Smooth muscle cell (in vitro differentiated cells): ENCODE data around the gene ACP4. TPM values are rescaled to one million over a fixed set of nuclear protein-coding genes. Genes with fewer than 3 reads are reported as not detected.
"Not testable (repeated sequence)": the region's sequence is repeated elsewhere in the genome, so short reads cannot be mapped to it uniquely, and the experiment has no call there.

ENCODE experiments used
- DNase-seq: peaks from one replicate; lab custom pipeline; 2025; ENCODE audit not compliant: unreplicated experiment; lab: John Stamatoyannopoulos, UW
- H2AFZ ChIP-seq: fragments of 200-600 bp; sonication (generic); 2 replicates; pipeline ENCODE4 v1.6.0; 2016; ENCODE audit warnings: antibody characterized with exemption, low read depth, mild to moderate bottlenecking
- H3F3A ChIP-seq: fragments of 200-600 bp; sonication (generic); 2 replicates; pipeline ENCODE4 v1.6.0; 2017; ENCODE audit warnings: antibody characterized with exemption, low read depth
- H3K27ac ChIP-seq: fragments of 200-600 bp; sonication (generic); 2 replicates; pipeline ENCODE4 v1.5.1; 2016; ENCODE audit warnings: low read depth, mild to moderate bottlenecking
- H3K27me3 ChIP-seq: fragments of 200-600 bp; sonication (generic); 2 replicates; pipeline ENCODE4 v1.6.1; 2016; ENCODE audit warnings: low read depth, mild to moderate bottlenecking
- H3K36me3 ChIP-seq: fragments of 200-600 bp; sonication (generic); 2 replicates; pipeline ENCODE4 v1.5.1; 2016; ENCODE audit warnings: low read depth
- H3K4me1 ChIP-seq: fragments of 200-600 bp; sonication (generic); 2 replicates; pipeline ENCODE4 v1.5.1; 2016; ENCODE audit warnings: low read depth
- H3K4me2 ChIP-seq: fragments of 200-600 bp; sonication (generic); 2 replicates; pipeline ENCODE4 v1.6.0; 2016; ENCODE audit warnings: mild to moderate bottlenecking
- H3K4me3 ChIP-seq: fragments of 200-600 bp; sonication (generic); 2 replicates; pipeline ENCODE4 v1.5.1; 2016; ENCODE audit warnings: mild to moderate bottlenecking
- H3K79me2 ChIP-seq: fragments of 200-600 bp; sonication (generic); 2 replicates; pipeline ENCODE4 v1.6.0; 2016; ENCODE audit warnings: low read depth, mild to moderate bottlenecking
- H3K9ac ChIP-seq: fragments of 200-600 bp; sonication (generic); 2 replicates; pipeline ENCODE4 v1.6.0; 2016; ENCODE audit warnings: low read depth
- H3K9me3 ChIP-seq: fragments of 200-600 bp; sonication (generic); replicated peaks from 2 replicates; pipeline ENCODE4 v1.5.1; 2016; ENCODE audit warnings: low read depth
- H4K20me1 ChIP-seq: fragments of 200-600 bp; sonication (generic); 2 replicates; pipeline ENCODE4 v1.6.0; 2016; ENCODE audit warnings: low read depth
- CTCF ChIP-seq: fragments of 200-600 bp; sonication (generic); IDR thresholded peaks from 2 replicates; pipeline ENCODE4 v1.5.1; 2017; ENCODE audit warnings: borderline replicate concordance, mild to moderate bottlenecking, antibody characterized with exemption; ENCODE audit not compliant: insufficient read depth, poor library complexity, severe bottlenecking
- WGBS: methylation state at CpG from one replicate; pipeline ENCODE4 v1.1.7; 2016; ENCODE audit warnings: low lambda C conversion rate; 5-methylcytosine and 5-hydroxymethylcytosine counted together
- polyA plus RNA-seq: library from polyadenylated mRNA; unstranded; fragments of >200 nt; fragmentation: Nextera tagmentation; extraction: Ambion mirVana; gene quantifications from 2 replicates; pipeline ENCODE4 v1.2.1, GENCODE V29; 2016
- total RNA-seq: library from RNA; depleted of rRNA; stranded (reverse); fragments of >200 nt; gene quantifications from 2 replicates; pipeline ENCODE4 v1.2.3, GENCODE V29; 2014

The ACP4 gene
- total and polyA plus RNA-seq, 2 experiments from 2014 or later: 0.26 TPM; not detected in 1

- 86% methylated on average over 6 of the region's 6 CpGs for WGBS
- Histone ChIP-seq H3K9me3 (no peaks in the 10 kb centered on the region), H3K36me3 (no peaks in the 10 kb centered on the region)
These were observed 40.7 kb upstream of the ACP4 start for GRCh38 chr19:50749490-50749889.

GRCh38 chr19:50750010-50750409 is 40.2 kb upstream of the ACP4 start:
- no peak for TF ChIP-seq CTCF
- Histone ChIP-seq H3K9ac (no peak overlapping the region), H2AFZ (no peak overlapping the region), H3K4me3 (no peak overlapping the region), H3K4me2 (no peak overlapping the region), H3K27me3 (no peaks in the 10 kb centered on the region), H3K9me3 (no peaks in the 10 kb centered on the region), H3K4me1 (no peaks in the 10 kb centered on the region), H3K36me3 (no peaks in the 10 kb centered on the region), H3K27ac (no peak overlapping the region), H3K79me2 (no peaks in the 10 kb centered on the region), H4K20me1 (no peaks in the 10 kb centered on the region), H3F3A (no peaks in the 10 kb centered on the region)
- DNase-seq: no peak
- 85% methylated on average over 15 of the region's 15 CpGs for WGBS

More at GRCh38 chr19:50749490-50749889, 40.7 kb upstream of the ACP4 start:
- no peak for DNase-seq
- Histone ChIP-seq H3K4me1 (no peaks in the 10 kb centered on the region), H3K4me2 (no peak overlapping the region), H3K9ac (no peak overlapping the region), H2AFZ (no peak overlapping the region), H3K27ac (no peak overlapping the region), H3K4me3 (no peak overlapping the region), H3F3A (no peaks in the 10 kb centered on the region), H3K79me2 (no peaks in the 10 kb centered on the region), H4K20me1 (no peaks in the 10 kb centered on the region), H3K27me3 (no peaks in the 10 kb centered on the region)
- no peak for TF ChIP-seq CTCF

- no peak for TF ChIP-seq CTCF
- Histone ChIP-seq H3K36me3 (no peaks in the 10 kb centered on the region), H3K9ac (no peak overlapping the region), H3K27ac (no peak overlapping the region), H3F3A (no peaks in the 10 kb centered on the region), H3K9me3 (no peaks in the 10 kb centered on the region), H2AFZ (no peak overlapping the region), H3K4me2 (no peak overlapping the region), H3K4me3 (no peak overlapping the region), H3K79me2 (no peaks in the 10 kb centered on the region), H3K27me3 (no peaks in the 10 kb centered on the region), H4K20me1 (no peaks in the 10 kb centered on the region), H3K4me1 (no peaks in the 10 kb centered on the region)
- WGBS: 90% methylated on average over 4 of the region's 4 CpGs
- DNase-seq: no peak
These were observed 36.3 kb upstream of the ACP4 start for GRCh38 chr19:50753879-50754278.

- H4K20me1 ChIP-seq, H3K4me3 ChIP-seq, H3K4me2 ChIP-seq, H3F3A ChIP-seq, H3K27me3 ChIP-seq, DNase-seq, H3K27ac ChIP-seq, H3K79me2 ChIP-seq, H3K9ac ChIP-seq, H3K4me1 ChIP-seq, H2AFZ ChIP-seq, H3K36me3 ChIP-seq, H3K9me3 ChIP-seq: not testable (repeated sequence)
- WGBS: 58% methylated on average over 8 of the region's 8 CpGs
These were observed 34.0 kb upstream of the ACP4 start for GRCh38 chr19:50756244-50756643.

- WGBS: 98% methylated on average over 3 of the region's 3 CpGs
- H3K27ac ChIP-seq: not testable (repeated sequence)
These were observed 32.6 kb upstream of the ACP4 start for GRCh38 chr19:50757624-50758023.

GRCh38 chr19:50759076-50759475 is 31.1 kb upstream of the ACP4 start:
- H3K27ac ChIP-seq, H3K36me3 ChIP-seq, H3K9me3 ChIP-seq, DNase-seq, H3K4me3 ChIP-seq, H3F3A ChIP-seq, H3K4me2 ChIP-seq, H3K27me3 ChIP-seq, H3K79me2 ChIP-seq, H3K9ac ChIP-seq, H2AFZ ChIP-seq, H3K4me1 ChIP-seq, H4K20me1 ChIP-seq: not testable (repeated sequence)
- WGBS: 82% methylated on average over 18 of the region's 18 CpGs

More at GRCh38 chr19:50757624-50758023, 32.6 kb upstream of the ACP4 start:
- not testable (repeated sequence) for H4K20me1 ChIP-seq, H3K79me2 ChIP-seq, H3K27me3 ChIP-seq, H3K36me3 ChIP-seq, H3K4me3 ChIP-seq, H3K9me3 ChIP-seq, H3K4me1 ChIP-seq, H2AFZ ChIP-seq, DNase-seq, H3K4me2 ChIP-seq, H3K9ac ChIP-seq, H3F3A ChIP-seq
